ENCODE data around the gene LASP1NB.

LASP1NB gene

DNA sequence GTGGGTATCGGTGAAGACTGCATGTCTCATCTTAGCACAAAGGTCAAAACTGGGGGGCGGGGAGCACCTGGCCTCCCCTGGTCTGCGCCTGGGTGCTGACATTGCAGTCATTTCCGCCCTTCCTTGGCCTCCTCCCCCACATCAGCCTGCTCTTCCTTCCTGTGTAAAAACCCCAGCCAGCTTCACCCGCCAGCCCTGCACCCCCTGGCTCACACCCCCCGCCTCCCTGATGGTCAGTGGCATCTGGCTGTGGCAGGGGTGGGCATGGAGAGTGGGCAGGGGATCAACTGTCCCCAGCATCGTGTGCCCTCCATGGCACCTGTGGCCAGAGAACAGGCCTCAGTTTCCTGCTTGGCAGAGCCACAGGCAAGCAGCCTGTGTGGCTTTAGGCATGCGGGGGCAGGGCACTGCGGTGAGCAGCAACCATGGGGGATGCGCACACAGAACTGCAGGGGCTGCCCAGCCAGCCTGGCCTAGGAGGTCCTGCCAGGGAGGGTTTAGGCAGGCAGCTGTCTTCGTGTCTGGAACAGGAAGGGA, 26.5 kb upstream of the LASP1NB start:
- in situ Hi-C loops (cut with HindIII; ENCODE audit: low sequenced_read_pairs) = no loop called here
- no peak for DNase-seq (ENCODE audit: low read depth)
- TF ChIP-seq, protein P1, sequence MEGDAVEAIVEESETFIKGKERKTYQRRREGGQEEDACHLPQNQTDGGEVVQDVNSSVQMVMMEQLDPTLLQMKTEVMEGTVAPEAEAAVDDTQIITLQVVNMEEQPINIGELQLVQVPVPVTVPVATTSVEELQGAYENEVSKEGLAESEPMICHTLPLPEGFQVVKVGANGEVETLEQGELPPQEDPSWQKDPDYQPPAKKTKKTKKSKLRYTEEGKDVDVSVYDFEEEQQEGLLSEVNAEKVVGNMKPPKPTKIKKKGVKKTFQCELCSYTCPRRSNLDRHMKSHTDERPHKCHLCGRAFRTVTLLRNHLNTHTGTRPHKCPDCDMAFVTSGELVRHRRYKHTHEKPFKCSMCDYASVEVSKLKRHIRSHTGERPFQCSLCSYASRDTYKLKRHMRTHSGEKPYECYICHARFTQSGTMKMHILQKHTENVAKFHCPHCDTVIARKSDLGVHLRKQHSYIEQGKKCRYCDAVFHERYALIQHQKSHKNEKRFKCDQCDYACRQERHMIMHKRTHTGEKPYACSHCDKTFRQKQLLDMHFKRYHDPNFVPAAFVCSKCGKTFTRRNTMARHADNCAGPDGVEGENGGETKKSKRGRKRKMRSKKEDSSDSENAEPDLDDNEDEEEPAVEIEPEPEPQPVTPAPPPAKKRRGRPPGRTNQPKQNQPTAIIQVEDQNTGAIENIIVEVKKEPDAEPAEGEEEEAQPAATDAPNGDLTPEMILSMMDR (IDR thresholded peaks at IDR 0.05; ENCODE audit: low read depth, low read length, missing control alignments) = no peak
- H3K4me3 ChIP-seq (ENCODE audit: low read depth, low read length) = no peak overlapping the region

DNA sequence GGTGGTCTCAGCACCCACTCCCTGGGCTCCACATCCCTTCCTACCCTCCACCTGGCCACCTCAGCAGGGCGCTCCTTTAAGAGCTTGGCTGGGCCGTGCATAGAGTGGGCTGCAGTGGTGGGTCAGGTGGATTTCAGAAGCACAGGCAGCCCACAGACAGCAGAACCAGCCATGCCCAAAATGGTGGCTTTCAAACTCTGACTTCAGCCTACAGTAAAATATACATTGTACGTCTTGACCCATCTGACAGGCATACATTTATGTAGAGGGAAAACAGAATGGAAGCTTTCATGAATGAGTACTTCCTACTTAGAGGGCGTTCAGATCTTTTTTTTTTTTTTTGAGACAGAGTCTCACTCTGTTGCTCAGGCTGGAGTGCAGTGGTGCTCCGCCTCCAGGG, 26.0 kb upstream of the LASP1NB start:
- TF ChIP-seq, protein P1 (IDR thresholded peaks at IDR 0.05; ENCODE audit: low read depth, low read length, missing control alignments) = no peak
- no peak overlapping the region for H3K4me3 ChIP-seq (ENCODE audit: low read depth, low read length)
- in situ Hi-C loops (cut with HindIII; ENCODE audit: low sequenced_read_pairs) = no loop called here
- DNase-seq (ENCODE audit: low read depth) = no peak

DNA sequence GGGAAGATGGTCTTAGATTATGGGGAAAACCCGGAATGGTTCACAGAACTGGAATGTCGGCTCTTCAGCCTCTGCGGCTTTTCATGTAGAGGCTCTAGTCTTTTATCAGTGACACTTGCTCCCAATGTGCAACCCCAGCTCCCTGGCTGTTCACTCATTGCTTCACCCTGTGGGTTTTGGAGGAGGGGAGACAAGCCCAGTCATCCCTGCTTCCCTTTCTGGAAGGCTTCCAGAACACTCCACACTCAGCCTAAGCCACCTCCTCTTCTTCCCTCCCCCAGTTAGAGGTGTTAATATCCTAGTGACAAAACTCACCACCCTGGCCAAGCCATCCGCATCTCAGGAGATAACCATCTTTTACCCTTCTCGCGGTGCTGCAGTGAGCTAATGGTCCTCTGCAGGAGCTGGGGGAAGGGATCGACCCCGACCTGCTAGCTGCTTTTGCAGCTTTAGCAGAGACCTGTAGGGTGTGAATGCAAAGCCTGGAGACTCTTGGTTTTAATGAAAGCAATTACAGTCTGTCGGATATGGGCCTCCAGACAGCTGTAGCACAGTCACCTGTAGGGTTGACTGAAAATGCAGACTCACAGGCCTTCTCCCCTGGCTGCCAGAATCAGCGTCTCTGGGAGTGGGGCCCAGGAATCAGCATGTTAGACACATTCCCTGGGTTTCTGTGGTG, 24.3 kb upstream of the LASP1NB start:
- no peak overlapping the region for H3K4me3 ChIP-seq (ENCODE audit: low read depth, low read length)

DNA sequence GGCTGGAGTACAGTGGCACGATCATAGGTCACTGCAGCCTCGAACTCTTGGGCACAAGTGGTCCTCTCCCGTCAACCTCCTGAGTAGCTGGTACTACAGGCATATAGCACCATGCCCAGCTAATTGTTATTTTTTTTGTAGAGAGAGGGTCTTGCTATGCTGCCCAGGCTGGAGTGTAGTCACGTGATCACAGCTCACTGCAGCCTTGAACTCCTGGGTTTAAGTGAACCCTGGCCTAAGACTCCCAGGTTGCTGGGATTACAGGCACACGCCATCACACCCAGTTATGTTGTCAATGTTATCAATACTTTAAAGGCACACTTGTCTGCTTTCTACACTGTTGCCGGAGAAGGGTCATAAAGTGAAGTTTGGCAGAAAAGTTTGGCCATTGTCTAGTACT, 22.0 kb upstream of the LASP1NB start:
- no peak for DNase-seq (ENCODE audit: low read depth)
- in situ Hi-C loops (cut with HindIII; ENCODE audit: low sequenced_read_pairs) = no loop called here
- no peak overlapping the region for H3K4me3 ChIP-seq (ENCODE audit: low read depth, low read length)
- TF ChIP-seq, protein P1 (IDR thresholded peaks at IDR 0.05; ENCODE audit: low read depth, low read length, missing control alignments) = no peak

More for the DNA sequence above, 24.3 kb upstream of the LASP1NB start:
- DNase-seq (ENCODE audit: low read depth) = peak; percentile 77
- in situ Hi-C loops (cut with HindIII; ENCODE audit: low sequenced_read_pairs) = no loop called here
- TF ChIP-seq, protein P1 (IDR thresholded peaks at IDR 0.05; ENCODE audit: low read depth, low read length, missing control alignments) = no peak

DNA sequence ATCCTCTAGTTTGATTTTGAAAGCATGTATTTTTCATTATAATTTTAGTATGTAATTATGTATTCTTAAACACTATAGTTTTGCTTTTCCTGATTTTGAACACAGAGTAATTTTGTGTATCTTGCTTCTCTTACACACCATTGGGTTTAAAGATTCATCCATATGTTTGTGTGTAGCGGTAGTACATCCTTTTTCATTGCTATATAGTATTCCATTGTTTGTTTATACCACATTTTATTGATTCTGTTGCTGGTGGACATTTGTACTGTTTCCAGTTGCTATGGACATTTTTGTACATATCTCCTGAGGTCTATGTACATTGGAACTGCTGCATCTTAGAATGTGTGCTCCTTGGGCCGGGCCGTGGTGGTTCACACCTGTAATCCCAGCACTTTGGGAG, 20.5 kb upstream of the LASP1NB start:
- TF ChIP-seq, protein P1 (IDR thresholded peaks at IDR 0.05; ENCODE audit: low read depth, low read length, missing control alignments) = no peak
- in situ Hi-C loops (cut with HindIII; ENCODE audit: low sequenced_read_pairs) = no loop called here
- DNase-seq (ENCODE audit: low read depth) = no peak

DNA sequence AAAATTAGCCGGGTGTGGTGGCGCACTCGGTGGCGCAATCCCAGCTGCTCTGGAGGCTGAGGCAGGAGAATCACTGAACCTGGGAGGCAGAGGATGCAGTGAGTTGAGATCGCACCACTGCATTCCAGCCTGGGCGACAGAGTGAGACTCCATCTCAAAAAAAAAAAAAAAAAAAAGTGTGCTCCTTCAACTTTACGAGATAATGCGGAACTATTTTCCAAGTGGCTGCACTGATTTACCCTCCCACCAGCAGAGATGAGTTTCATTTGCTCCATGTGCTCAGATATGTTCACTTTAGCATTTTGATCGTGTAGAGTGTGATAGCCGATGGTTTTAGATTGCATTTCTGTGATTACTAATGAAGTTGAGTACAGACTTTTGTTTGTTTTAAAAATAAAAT, 20.0 kb upstream of the LASP1NB start:
- TF ChIP-seq, protein P1 (IDR thresholded peaks at IDR 0.05; ENCODE audit: low read depth, low read length, missing control alignments) = no peak
- no peak overlapping the region for H3K4me3 ChIP-seq (ENCODE audit: low read depth, low read length)
- in situ Hi-C loops (cut with HindIII; ENCODE audit: low sequenced_read_pairs) = no loop called here
- no peak for DNase-seq (ENCODE audit: low read depth)

More for the DNA sequence above, 20.5 kb upstream of the LASP1NB start:
- H3K4me3 ChIP-seq (ENCODE audit: low read depth, low read length) = no peak overlapping the region

All from astrocyte of the cerebellum (primary cell).